ENCODE results near the gene SNRK.

- TF ChIP-seq CTCF (IDR thresholded peaks at IDR 0.05; ENCODE audit: borderline replicate concordance, extremely low read depth, low read length, poor library complexity, severe bottlenecking), result no peak
- no peak for TF ChIP-seq EZH2 (IDR thresholded peaks at IDR 0.05; ENCODE audit: borderline replicate concordance, low read depth, low read length, severe bottlenecking)
Observed at GRCh38 chr3:43298761-43299160, 12.4 kb downstream of the SNRK start.

Data from DND-41 (cell line).